Lower leg skin (tissue), 3 donors: Measurements from ENCODE around the gene NWD2.

Experiments
- CTCF ChIP-seq, 3 donors: fragments of 450-650 bp; IDR thresholded peaks; one replicate each; pipeline ENCODE4 v1.5.1; 2016; ENCODE audit warnings: antibody characterized with exemption in 3 of 3, mild to moderate bottlenecking in 3 of 3, moderate library complexity in 2 of 3
- POLR2A ChIP-seq, 2 donors: fragments of 450-650 bp; IDR thresholded peaks; one replicate each; pipeline ENCODE4 v1.6.1; 2016 to 2017; ENCODE audit warnings: antibody characterized with exemption in 2 of 2, mild to moderate bottlenecking in 1 of 2, moderate library complexity in 1 of 2

- TF ChIP-seq POLR2A (IDR thresholded peaks at IDR 0.05): no peak
- TF ChIP-seq CTCF (IDR thresholded peaks at IDR 0.05): no peak
Measured at GRCh38 chr4:37219242-37219641, 25.3 kb upstream of the NWD2 start.
